Measurements from ENCODE around the gene YEATS2.

The YEATS2 gene

GRCh38 chr3:183837390-183837789 is 139.8 kb downstream of the YEATS2 start:
- no peak for DNase-seq (ENCODE audit: low spot score)

GRCh38 chr3:183837894-183838293 is 140.3 kb downstream of the YEATS2 start:
- no peak for DNase-seq (ENCODE audit: low spot score)

- DNase-seq (ENCODE audit: low spot score), result no peak
Observed at GRCh38 chr3:183839751-183840150, 142.2 kb downstream of the YEATS2 start.

- peak; percentile 91 for DNase-seq (ENCODE audit: low spot score)
Observed at GRCh38 chr3:183844606-183845005, 147.0 kb downstream of the YEATS2 start.

- DNase-seq (ENCODE audit: low spot score), result no peak
Observed at GRCh38 chr3:183845090-183845489, 147.5 kb downstream of the YEATS2 start.

GRCh38 chr3:183845608-183846288 is 148.2 kb downstream of the YEATS2 start:
- DNase-seq (ENCODE audit: low spot score), result no peak

GRCh38 chr3:183854318-183855035 is 156.9 kb downstream of the YEATS2 start:
- DNase-seq (ENCODE audit: low spot score), result no peak

GRCh38 chr3:183857863-183858262 is 160.3 kb downstream of the YEATS2 start:
- DNase-seq (ENCODE audit: low spot score), result no peak
